Measurements from ENCODE around the gene NSFL1C. TPM values are rescaled to one million over a fixed set of nuclear protein-coding genes. Genes with fewer than 3 reads are reported as not detected.

NSFL1C gene
- 10 to 100 TPM; 32.0 to 50.3 TPM for total RNA-seq
- polyA plus RNA-seq (ENCODE audit: insufficient read length in 2 of 2): 100 to 1,000 TPM; 118 to 119 TPM
- long read RNA-seq, donor 1, transcript NSFL1C-201 (9 exons, 3,568 nt): major isoform, 19 of 63 reads
- long read RNA-seq, donor 1, partial matches to known transcripts: 22 of 63 reads
- long read RNA-seq, donor 1, other reads (novel, unspliced or antisense): 16 of 63 reads
- long read RNA-seq, donor 2, transcript NSFL1C-201 (9 exons, 3,568 nt): major isoform, 8 of 9 reads
- long read RNA-seq, donor 2, partial matches to known transcripts: 0 of 9 reads
- long read RNA-seq, donor 2, other reads (novel, unspliced or antisense): 0 of 9 reads
- long read RNA-seq, donor 3, transcript NSFL1C-201 (9 exons, 3,568 nt): major isoform, 5 of 7 reads
- long read RNA-seq, donor 3, partial matches to known transcripts: 0 of 7 reads
- long read RNA-seq, donor 3, other reads (novel, unspliced or antisense): 0 of 7 reads
- long read RNA-seq, donor 4, transcript NSFL1C-201 (9 exons, 3,568 nt): major isoform, 26 of 57 reads
- long read RNA-seq, donor 4, partial matches to known transcripts: 28 of 57 reads
- long read RNA-seq, donor 4, other reads (novel, unspliced or antisense): 0 of 57 reads

GRCh38 chr20:1466211-1467081 is at the start of gene NSFL1C:
Gene NSFL1C, minus strand, starts transcription at chr20:1466849. Its CDS starts 25 bp downstream, at chr20:1466824.
- Histone ChIP-seq H3K4me3 (ENCODE audit: low read depth, low read length) (peak within 1 kb of the TSS; percentile 71), H3K27me3 (ENCODE audit: control insufficient read depth, insufficient read depth, low read length) (no peaks in the 10 kb centered on the region), H3K9me3 (ENCODE audit: control insufficient read depth, insufficient read depth, low read length) (no peaks in the 10 kb centered on the region), H3K36me3 (ENCODE audit: control insufficient read depth, insufficient read depth, low read length) (peaks cover 7% of the 10 kb centered on the region), H3K4me1 (ENCODE audit: control insufficient read depth, insufficient read depth, low read length) (peaks cover 8% of the 10 kb centered on the region), H3K27ac (ENCODE audit: low read depth, low read length) (peak within 1 kb of the TSS; percentile 50)
- DNase-seq (ENCODE audit: low read depth in 4 of 6, low spot score in 6 of 6): peak; percentile 82 to 98 (median 92)
- WGBS (ENCODE audit: insufficient coverage): under 1% methylated on average over 103 of the region's 104 CpGs

- Histone ChIP-seq H3K27me3 (ENCODE audit: control insufficient read depth, insufficient read depth, low read length) (no peaks in the 10 kb centered on the region), H3K4me1 (ENCODE audit: control insufficient read depth, insufficient read depth, low read length) (no peaks in the 10 kb centered on the region), H3K9me3 (ENCODE audit: control insufficient read depth, insufficient read depth, low read length) (no peaks in the 10 kb centered on the region), H3K36me3 (ENCODE audit: control insufficient read depth, insufficient read depth, low read length) (no peaks in the 10 kb centered on the region), H3K4me3 (ENCODE audit: low read depth, low read length) (no peak overlapping the region), H3K27ac (ENCODE audit: low read depth, low read length) (no peak overlapping the region)
- DNase-seq (ENCODE audit: low read depth in 4 of 6, low spot score in 6 of 6): no peak
- 88% methylated on average over 1 of the region's 1 CpG for WGBS (ENCODE audit: insufficient coverage)
Measured at GRCh38 chr20:1513801-1514200, 47.2 kb upstream of the NSFL1C start.

- H3K36me3 ChIP-seq (ENCODE audit: control insufficient read depth, insufficient read depth, low read length): no peaks in the 10 kb centered on the region
- 37% methylated on average over 7 of the region's 9 CpGs for WGBS (ENCODE audit: insufficient coverage)
- H3K4me1 ChIP-seq (ENCODE audit: control insufficient read depth, insufficient read depth, low read length): no peaks in the 10 kb centered on the region
- peak in 5 of 6 donors; percentile 13 to 81 (median 29) for DNase-seq (ENCODE audit: low read depth in 4 of 6, low spot score in 6 of 6)
- H3K9me3 ChIP-seq (ENCODE audit: control insufficient read depth, insufficient read depth, low read length): no peaks in the 10 kb centered on the region
- H3K27ac ChIP-seq (ENCODE audit: low read depth, low read length): no peak overlapping the region
- H3K4me3 ChIP-seq (ENCODE audit: low read depth, low read length): no peak overlapping the region
- peaks cover 3% of the 10 kb centered on the region for H3K27me3 ChIP-seq (ENCODE audit: control insufficient read depth, insufficient read depth, low read length)
Measured at GRCh38 chr20:1509237-1509636, 42.6 kb upstream of the NSFL1C start.

GRCh38 chr20:1508574-1508973 is 41.9 kb upstream of the NSFL1C start:
- Histone ChIP-seq H3K4me1 (ENCODE audit: control insufficient read depth, insufficient read depth, low read length) (no peaks in the 10 kb centered on the region), H3K9me3 (ENCODE audit: control insufficient read depth, insufficient read depth, low read length) (no peaks in the 10 kb centered on the region), H3K27ac (ENCODE audit: low read depth, low read length) (no peak overlapping the region)

GRCh38 chr20:1507276-1507675 is 40.6 kb upstream of the NSFL1C start:
- Histone ChIP-seq H3K36me3 (ENCODE audit: control insufficient read depth, insufficient read depth, low read length) (no peaks in the 10 kb centered on the region), H3K27ac (ENCODE audit: low read depth, low read length) (no peak overlapping the region), H3K27me3 (ENCODE audit: control insufficient read depth, insufficient read depth, low read length) (peaks cover 3% of the 10 kb centered on the region), H3K4me1 (ENCODE audit: control insufficient read depth, insufficient read depth, low read length) (no peaks in the 10 kb centered on the region), H3K4me3 (ENCODE audit: low read depth, low read length) (no peak overlapping the region), H3K9me3 (ENCODE audit: control insufficient read depth, insufficient read depth, low read length) (no peaks in the 10 kb centered on the region)
- no CpG with 5 or more reads among the region's 3 CpGs for WGBS (ENCODE audit: insufficient coverage)
- no peak for DNase-seq (ENCODE audit: low read depth in 4 of 6, low spot score in 6 of 6)

More at GRCh38 chr20:1508574-1508973, 41.9 kb upstream of the NSFL1C start:
- no peak overlapping the region for H3K4me3 ChIP-seq (ENCODE audit: low read depth, low read length)
- H3K27me3 ChIP-seq (ENCODE audit: control insufficient read depth, insufficient read depth, low read length): peaks cover 3% of the 10 kb centered on the region
- H3K36me3 ChIP-seq (ENCODE audit: control insufficient read depth, insufficient read depth, low read length): no peaks in the 10 kb centered on the region
- DNase-seq (ENCODE audit: low read depth in 4 of 6, low spot score in 6 of 6): no peak

- no peak for DNase-seq (ENCODE audit: low read depth in 4 of 6, low spot score in 6 of 6)
- no CpG with 5 or more reads among the region's 1 CpG for WGBS (ENCODE audit: insufficient coverage)
Measured at GRCh38 chr20:1505871-1506270, 39.2 kb upstream of the NSFL1C start.

GRCh38 chr20:1505361-1505760 is 38.7 kb upstream of the NSFL1C start:
- Histone ChIP-seq H3K27me3 (ENCODE audit: control insufficient read depth, insufficient read depth, low read length) (peaks cover 3% of the 10 kb centered on the region), H3K9me3 (ENCODE audit: control insufficient read depth, insufficient read depth, low read length) (no peaks in the 10 kb centered on the region), H3K27ac (ENCODE audit: low read depth, low read length) (no peak overlapping the region), H3K36me3 (ENCODE audit: control insufficient read depth, insufficient read depth, low read length) (no peaks in the 10 kb centered on the region), H3K4me3 (ENCODE audit: low read depth, low read length) (no peak overlapping the region), H3K4me1 (ENCODE audit: control insufficient read depth, insufficient read depth, low read length) (no peaks in the 10 kb centered on the region)
- WGBS (ENCODE audit: insufficient coverage): 86% methylated on average over 1 of the region's 3 CpGs
- no peak for DNase-seq (ENCODE audit: low read depth in 4 of 6, low spot score in 6 of 6)

More at GRCh38 chr20:1505871-1506270, 39.2 kb upstream of the NSFL1C start:
- no peaks in the 10 kb centered on the region for H3K4me1 ChIP-seq (ENCODE audit: control insufficient read depth, insufficient read depth, low read length)
- no peaks in the 10 kb centered on the region for H3K9me3 ChIP-seq (ENCODE audit: control insufficient read depth, insufficient read depth, low read length)
- no peaks in the 10 kb centered on the region for H3K36me3 ChIP-seq (ENCODE audit: control insufficient read depth, insufficient read depth, low read length)
- H3K27ac ChIP-seq (ENCODE audit: low read depth, low read length): no peak overlapping the region
- H3K27me3 ChIP-seq (ENCODE audit: control insufficient read depth, insufficient read depth, low read length): peaks cover 3% of the 10 kb centered on the region
- no peak overlapping the region for H3K4me3 ChIP-seq (ENCODE audit: low read depth, low read length)

GRCh38 chr20:1503564-1504227 is 37.0 kb upstream of the NSFL1C start:
- H3K9me3 ChIP-seq (ENCODE audit: control insufficient read depth, insufficient read depth, low read length): no peaks in the 10 kb centered on the region
- 0% methylated on average over 5 of the region's 8 CpGs for WGBS (ENCODE audit: insufficient coverage)
- H3K36me3 ChIP-seq (ENCODE audit: control insufficient read depth, insufficient read depth, low read length): no peaks in the 10 kb centered on the region
- no peak overlapping the region for H3K4me3 ChIP-seq (ENCODE audit: low read depth, low read length)
- H3K27me3 ChIP-seq (ENCODE audit: control insufficient read depth, insufficient read depth, low read length): peaks cover 3% of the 10 kb centered on the region
- H3K27ac ChIP-seq (ENCODE audit: low read depth, low read length): no peak overlapping the region
- DNase-seq (ENCODE audit: low read depth in 4 of 6, low spot score in 6 of 6): peak in 5 of 6 donors; percentile 26 to 90 (median 44)
- H3K4me1 ChIP-seq (ENCODE audit: control insufficient read depth, insufficient read depth, low read length): no peaks in the 10 kb centered on the region

- no peaks in the 10 kb centered on the region for H3K36me3 ChIP-seq (ENCODE audit: control insufficient read depth, insufficient read depth, low read length)
Measured at GRCh38 chr20:1500496-1500895, 33.8 kb upstream of the NSFL1C start.

More at GRCh38 chr20:1500496-1500895, 33.8 kb upstream of the NSFL1C start:
- no peaks in the 10 kb centered on the region for H3K27me3 ChIP-seq (ENCODE audit: control insufficient read depth, insufficient read depth, low read length)
- no peak for DNase-seq (ENCODE audit: low read depth in 4 of 6, low spot score in 6 of 6)
- WGBS (ENCODE audit: insufficient coverage): 46% methylated on average over 1 of the region's 3 CpGs
- no peaks in the 10 kb centered on the region for H3K4me1 ChIP-seq (ENCODE audit: control insufficient read depth, insufficient read depth, low read length)
- H3K4me3 ChIP-seq (ENCODE audit: low read depth, low read length): no peak overlapping the region
- H3K9me3 ChIP-seq (ENCODE audit: control insufficient read depth, insufficient read depth, low read length): no peaks in the 10 kb centered on the region
- H3K27ac ChIP-seq (ENCODE audit: low read depth, low read length): no peak overlapping the region

Measured in spinal cord (tissue), 10 donors.